Measurements from ENCODE around the gene LARP1.

DNA sequence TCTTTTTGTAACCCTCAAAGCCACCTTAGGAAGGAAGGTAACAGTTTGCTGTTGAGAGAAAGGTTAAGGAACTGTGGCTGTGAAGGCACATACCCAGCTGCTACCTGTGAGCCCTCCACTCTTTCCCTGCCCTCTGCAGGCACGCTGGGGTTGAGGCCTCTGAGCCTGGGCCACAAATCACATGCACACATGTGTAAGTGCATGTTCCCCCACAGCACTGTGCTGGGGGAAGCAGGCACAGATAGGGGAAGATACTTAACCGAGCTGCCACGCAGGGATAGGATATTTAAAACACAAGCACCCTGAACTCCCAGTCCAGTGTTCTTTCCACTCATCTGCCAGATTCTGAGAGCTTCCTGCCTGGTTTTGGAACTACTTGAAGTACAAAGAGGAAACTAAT lies 18.1 kb downstream of the LARP1 start:
- no peak for TF ChIP-seq POLR2AphosphoS5 (IDR thresholded peaks at IDR 0.05)
- TF ChIP-seq, protein P1, sequence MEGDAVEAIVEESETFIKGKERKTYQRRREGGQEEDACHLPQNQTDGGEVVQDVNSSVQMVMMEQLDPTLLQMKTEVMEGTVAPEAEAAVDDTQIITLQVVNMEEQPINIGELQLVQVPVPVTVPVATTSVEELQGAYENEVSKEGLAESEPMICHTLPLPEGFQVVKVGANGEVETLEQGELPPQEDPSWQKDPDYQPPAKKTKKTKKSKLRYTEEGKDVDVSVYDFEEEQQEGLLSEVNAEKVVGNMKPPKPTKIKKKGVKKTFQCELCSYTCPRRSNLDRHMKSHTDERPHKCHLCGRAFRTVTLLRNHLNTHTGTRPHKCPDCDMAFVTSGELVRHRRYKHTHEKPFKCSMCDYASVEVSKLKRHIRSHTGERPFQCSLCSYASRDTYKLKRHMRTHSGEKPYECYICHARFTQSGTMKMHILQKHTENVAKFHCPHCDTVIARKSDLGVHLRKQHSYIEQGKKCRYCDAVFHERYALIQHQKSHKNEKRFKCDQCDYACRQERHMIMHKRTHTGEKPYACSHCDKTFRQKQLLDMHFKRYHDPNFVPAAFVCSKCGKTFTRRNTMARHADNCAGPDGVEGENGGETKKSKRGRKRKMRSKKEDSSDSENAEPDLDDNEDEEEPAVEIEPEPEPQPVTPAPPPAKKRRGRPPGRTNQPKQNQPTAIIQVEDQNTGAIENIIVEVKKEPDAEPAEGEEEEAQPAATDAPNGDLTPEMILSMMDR (IDR thresholded peaks at IDR 0.05) = no peak

All from prostate gland (tissue), 2 donors.